SK-N-SH (cell line): Measurements from ENCODE around the gene ATP11C.

Experiments used
- CTCF ChIP-seq: fragments of 200-600 bp; sonication (generic); IDR thresholded peaks from 2 replicates; pipeline ENCODE4 v1.6.1; 2017; ENCODE audit warnings: antibody characterized with exemption, mild to moderate bottlenecking, moderate library complexity
- ELF1 ChIP-seq: IDR thresholded peaks from 2 replicates; pipeline ENCODE4 v1.4.0; 2012
- EP300 ChIP-seq, 2 experiments: IDR thresholded peaks; 2 replicates each; pipeline versions ENCODE4 v1.4.0 to v1.6.1; 2012; ENCODE audit warnings: borderline replicate concordance in 1 of 2, low read depth in 1 of 2, low read length in 1 of 2
- EZH2phosphoT487 ChIP-seq: fragments of 200-600 bp; sonication (generic); IDR thresholded peaks from 2 replicates; pipeline ENCODE4 v1.6.1; 2017; ENCODE audit warnings: low read depth, mixed run types, mild to moderate bottlenecking, antibody characterized with exemption, moderate library complexity, borderline replicate concordance
- MAX ChIP-seq: IDR thresholded peaks from 2 replicates; pipeline ENCODE4 v1.4.0; 2012; ENCODE audit warnings: low read depth
- POLR2AphosphoS5 ChIP-seq: IDR thresholded peaks from 2 replicates; pipeline ENCODE4 v1.6.1; 2012; ENCODE audit warnings: low read depth, low read length
- TF ChIP-seq, protein P1 (sequence below): IDR thresholded peaks from 2 replicates; pipeline ENCODE4 v1.4.0; 2012; ENCODE audit warnings: low read depth, borderline replicate concordance

DNA sequence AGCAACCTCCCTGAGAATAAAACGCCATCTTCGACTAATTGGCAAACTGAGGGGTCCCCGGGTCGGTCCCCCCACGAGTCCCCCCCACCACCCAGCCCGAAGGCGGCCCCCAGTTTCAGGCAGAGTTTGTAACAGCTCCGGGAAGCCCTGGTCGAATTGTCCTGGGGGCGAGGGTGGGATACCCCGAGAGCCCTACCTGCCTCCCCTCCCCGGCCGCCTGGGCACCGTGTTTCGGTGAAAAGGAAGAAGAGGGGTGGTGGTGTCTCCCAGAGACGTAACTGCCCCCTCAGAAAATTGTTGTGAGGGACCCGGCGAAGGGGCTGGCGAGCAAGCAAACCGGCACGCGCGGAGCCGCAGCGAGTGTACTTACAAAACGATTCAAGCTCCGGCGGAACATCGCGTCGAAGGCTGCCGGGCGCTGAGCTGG is 1.2 kb downstream of the ATP11C start:
- no peak for TF ChIP-seq EZH2phosphoT487
- TF ChIP-seq EP300 (IDR thresholded peaks at IDR 0.05; ENCODE audit: borderline replicate concordance in 1 of 2, low read depth in 1 of 2, low read length in 1 of 2): no peak
- no peak for TF ChIP-seq CTCF
- TF ChIP-seq, protein P1, sequence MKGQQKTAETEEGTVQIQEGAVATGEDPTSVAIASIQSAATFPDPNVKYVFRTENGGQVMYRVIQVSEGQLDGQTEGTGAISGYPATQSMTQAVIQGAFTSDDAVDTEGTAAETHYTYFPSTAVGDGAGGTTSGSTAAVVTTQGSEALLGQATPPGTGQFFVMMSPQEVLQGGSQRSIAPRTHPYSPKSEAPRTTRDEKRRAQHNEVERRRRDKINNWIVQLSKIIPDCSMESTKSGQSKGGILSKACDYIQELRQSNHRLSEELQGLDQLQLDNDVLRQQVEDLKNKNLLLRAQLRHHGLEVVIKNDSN: no peak
- no peak for TF ChIP-seq POLR2AphosphoS5
- no peak for TF ChIP-seq MAX
- TF ChIP-seq ELF1: no peak
